ENCODE results near the gene EML6.

EML6 gene

DNA sequence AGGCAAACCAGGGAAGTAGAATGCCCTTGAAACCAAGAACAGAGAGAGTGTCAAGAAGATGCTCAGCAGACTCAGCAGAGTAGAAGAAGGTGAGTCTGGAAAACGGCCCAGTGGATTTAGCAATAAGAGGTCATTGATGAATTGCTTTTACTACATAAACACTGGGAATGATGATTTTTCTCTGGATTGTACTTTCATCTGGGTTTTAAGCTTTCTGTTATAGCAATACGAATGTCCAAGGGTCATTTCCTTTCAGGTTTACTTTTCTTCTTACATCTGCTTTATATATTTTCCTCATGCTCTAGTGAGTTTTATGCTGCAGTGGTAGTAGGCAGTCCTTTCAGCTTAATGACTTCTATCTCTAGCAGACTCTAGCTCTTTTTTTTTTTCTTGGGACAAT is 16.9 kb downstream of the EML6 start:
- TF ChIP-seq, protein P1, sequence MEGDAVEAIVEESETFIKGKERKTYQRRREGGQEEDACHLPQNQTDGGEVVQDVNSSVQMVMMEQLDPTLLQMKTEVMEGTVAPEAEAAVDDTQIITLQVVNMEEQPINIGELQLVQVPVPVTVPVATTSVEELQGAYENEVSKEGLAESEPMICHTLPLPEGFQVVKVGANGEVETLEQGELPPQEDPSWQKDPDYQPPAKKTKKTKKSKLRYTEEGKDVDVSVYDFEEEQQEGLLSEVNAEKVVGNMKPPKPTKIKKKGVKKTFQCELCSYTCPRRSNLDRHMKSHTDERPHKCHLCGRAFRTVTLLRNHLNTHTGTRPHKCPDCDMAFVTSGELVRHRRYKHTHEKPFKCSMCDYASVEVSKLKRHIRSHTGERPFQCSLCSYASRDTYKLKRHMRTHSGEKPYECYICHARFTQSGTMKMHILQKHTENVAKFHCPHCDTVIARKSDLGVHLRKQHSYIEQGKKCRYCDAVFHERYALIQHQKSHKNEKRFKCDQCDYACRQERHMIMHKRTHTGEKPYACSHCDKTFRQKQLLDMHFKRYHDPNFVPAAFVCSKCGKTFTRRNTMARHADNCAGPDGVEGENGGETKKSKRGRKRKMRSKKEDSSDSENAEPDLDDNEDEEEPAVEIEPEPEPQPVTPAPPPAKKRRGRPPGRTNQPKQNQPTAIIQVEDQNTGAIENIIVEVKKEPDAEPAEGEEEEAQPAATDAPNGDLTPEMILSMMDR (conservative IDR thresholded peaks at IDR 0.05; ENCODE audit: low read depth), result no peak
- ChIA-PET CTCF (interaction anchor here (0.6 to 1.1 kb wide), 2 partner anchors 98 to 185 kb away, joined by 3 to 6 read pairs; no protein-coding TSS in a partner anchor), POLR2A (ENCODE audit: low non-redundant PET) (no interaction called here)
- no peak overlapping the region for H3K27ac ChIP-seq
- no peak for DNase-seq (ENCODE audit: low spot score)

DNA sequence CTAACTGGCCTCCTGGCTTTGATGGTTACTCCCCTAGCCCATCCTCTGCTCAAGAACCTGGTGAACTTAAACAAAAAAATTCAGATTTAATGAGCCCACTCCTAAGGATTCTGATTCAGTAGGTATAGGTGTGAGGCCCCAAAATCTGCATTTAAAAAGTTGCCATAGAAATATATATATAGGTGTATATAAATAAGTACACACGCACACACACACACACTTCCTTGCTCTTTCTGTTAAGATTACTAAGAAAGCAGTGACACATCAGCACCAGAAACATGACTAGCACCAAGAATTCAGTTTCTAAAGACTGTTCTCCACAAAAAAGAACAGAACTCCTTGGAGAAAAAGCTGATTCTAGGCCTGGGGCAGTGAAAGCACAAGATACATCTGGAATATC is 17.8 kb downstream of the EML6 start:
- TF ChIP-seq, protein P1 (conservative IDR thresholded peaks at IDR 0.05; ENCODE audit: low read depth), result no peak
- DNase-seq (ENCODE audit: low spot score), result no peak
- ChIA-PET POLR2A (ENCODE audit: low non-redundant PET) (no interaction called here), CTCF (interaction anchor here (0.6 to 1.1 kb wide), 2 partner anchors 16 to 97 kb away, joined by 4 to 6 read pairs; no protein-coding TSS in a partner anchor)
- H3K27ac ChIP-seq, result no peak overlapping the region

DNA sequence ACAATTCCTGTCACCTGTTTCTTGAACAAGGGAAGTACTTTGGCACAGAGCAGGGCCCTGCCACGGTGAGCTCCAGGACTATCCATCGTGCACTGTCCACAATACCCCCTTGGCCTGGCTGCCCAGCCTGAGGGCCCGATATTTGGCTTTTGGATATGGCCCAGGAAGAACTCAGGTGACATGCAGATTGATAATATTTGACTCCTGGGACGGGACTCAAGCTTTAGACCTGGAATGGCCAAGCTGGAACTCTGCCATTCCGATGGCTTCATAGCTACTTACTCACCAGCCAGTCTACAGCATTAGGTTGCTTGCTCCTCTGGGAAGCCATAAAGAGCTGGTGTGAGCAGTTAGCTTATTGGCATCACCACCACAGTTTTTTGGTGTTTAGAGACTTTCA is 26.6 kb downstream of the EML6 start:
- ChIA-PET POLR2A (ENCODE audit: low non-redundant PET) (no interaction called here), CTCF (no interaction called here)
- H3K27ac ChIP-seq, result no peak overlapping the region
- no peak for DNase-seq (ENCODE audit: low spot score)
- TF ChIP-seq, protein P1 (conservative IDR thresholded peaks at IDR 0.05; ENCODE audit: low read depth), result no peak

DNA sequence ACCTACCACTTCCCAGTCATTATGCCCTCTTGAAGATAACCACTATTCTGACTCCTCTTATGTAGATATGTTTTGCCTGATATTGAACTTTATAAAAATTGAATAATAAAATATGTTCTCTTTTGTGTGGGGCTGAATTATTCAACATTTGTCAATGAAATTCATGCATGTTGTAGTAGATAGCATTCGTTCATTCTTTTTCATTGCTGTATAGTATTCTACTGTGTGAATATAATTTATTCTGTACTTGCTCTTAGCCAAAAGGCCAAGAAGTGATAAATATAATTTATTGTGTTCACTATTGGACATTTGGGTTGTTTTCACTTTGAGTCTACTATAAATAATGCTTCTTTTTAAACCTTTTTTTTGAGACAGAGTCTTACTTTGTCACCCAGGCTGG is 29.0 kb downstream of the EML6 start:
- ChIA-PET CTCF (no interaction called here), POLR2A (ENCODE audit: low non-redundant PET) (no interaction called here)
- no peak overlapping the region for H3K27ac ChIP-seq
- DNase-seq (ENCODE audit: low spot score), result no peak
- TF ChIP-seq, protein P1 (conservative IDR thresholded peaks at IDR 0.05; ENCODE audit: low read depth), result no peak

DNA sequence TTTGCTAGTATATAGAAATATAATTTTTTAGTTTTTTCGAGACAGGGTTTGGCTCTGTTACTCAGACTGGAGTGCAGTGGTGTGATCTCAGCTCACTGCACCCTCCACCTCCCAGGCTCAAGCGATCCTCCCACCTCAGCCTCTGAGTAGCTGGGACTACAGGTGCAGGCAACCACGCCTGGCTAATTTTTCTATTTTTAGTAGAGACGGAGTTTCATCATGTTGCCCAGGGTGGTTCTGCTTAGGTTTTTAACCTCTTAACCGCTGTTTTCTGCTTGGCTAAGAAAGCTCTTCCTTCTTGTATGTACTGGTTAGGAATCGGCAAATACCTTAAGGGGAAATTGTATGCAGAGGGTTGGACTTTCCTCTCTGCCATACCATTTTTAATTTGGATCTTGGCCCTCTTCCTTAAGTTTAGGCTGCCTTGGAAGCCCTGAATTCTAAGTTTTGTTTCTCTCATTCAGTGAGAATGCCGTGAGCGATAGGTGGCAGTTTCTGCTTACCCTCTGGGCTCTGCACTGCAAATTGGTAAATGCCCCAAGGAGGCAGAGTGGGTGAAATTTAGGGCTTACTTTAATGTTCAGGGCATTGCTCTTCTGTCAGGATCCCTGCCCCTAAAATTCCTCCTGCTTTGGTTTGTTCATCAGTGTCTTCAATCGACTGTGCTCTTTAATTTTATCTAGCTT is 32.3 kb downstream of the EML6 start:
- ChIA-PET POLR2A (ENCODE audit: low non-redundant PET) (no interaction called here), CTCF (interaction anchor here (0.7 to 1.4 kb wide), 3 partner anchors 13 to 124 kb away, joined by 3 read pairs; no protein-coding TSS in a partner anchor)
- TF ChIP-seq, protein P1 (conservative IDR thresholded peaks at IDR 0.05; ENCODE audit: low read depth), result no peak
- H3K27ac ChIP-seq, result no peak overlapping the region
- no peak for DNase-seq (ENCODE audit: low spot score)

DNA sequence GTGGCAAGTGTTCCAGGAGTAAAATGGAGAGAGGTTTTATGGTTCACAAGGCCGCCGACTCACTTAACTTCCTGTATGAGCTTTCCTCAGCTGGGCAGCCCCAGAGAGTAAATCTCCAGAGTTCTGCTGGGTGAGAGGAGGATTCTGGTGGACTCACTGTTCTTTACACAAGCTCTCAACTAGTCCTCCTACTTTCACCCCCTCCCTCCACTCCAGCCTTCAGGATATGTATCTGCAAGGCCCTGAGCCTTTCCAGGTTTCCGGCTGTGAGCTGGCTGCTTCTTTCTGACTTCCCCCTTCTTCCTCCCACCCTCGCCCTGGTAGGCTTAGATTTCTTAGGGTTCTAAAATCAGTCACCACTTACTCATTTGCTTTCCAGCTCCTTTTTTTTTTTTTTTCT is 34.0 kb downstream of the EML6 start:
- H3K27ac ChIP-seq, result no peak overlapping the region
- TF ChIP-seq, protein P1 (conservative IDR thresholded peaks at IDR 0.05; ENCODE audit: low read depth), result no peak
- POLR2A ChIA-PET (ENCODE audit: low non-redundant PET), result no interaction called here
- no peak for DNase-seq (ENCODE audit: low spot score)
- CTCF ChIA-PET, result interaction anchor here (0.7 kb wide), 1 partner anchor 35 kb away, joined by 3 read pairs; no protein-coding TSS in a partner anchor

Measured in RWPE1 (cell line).